GM19324 (cell line): ENCODE measurements around the gene RNF133.
"Not testable (repeated sequence)": the region's sequence is repeated elsewhere in the genome, so short reads cannot be mapped to it uniquely, and the experiment has no call there.

Experiments used
- ATAC-seq: cut with Tn5 transposase; IDR thresholded peaks from one replicate; pipeline ENCODE4 v1.9.1; 2021; ENCODE audit warnings: mild to moderate bottlenecking, moderate library complexity; ENCODE audit not compliant: unreplicated experiment, low FRiP score

RNF133 gene

DNA sequence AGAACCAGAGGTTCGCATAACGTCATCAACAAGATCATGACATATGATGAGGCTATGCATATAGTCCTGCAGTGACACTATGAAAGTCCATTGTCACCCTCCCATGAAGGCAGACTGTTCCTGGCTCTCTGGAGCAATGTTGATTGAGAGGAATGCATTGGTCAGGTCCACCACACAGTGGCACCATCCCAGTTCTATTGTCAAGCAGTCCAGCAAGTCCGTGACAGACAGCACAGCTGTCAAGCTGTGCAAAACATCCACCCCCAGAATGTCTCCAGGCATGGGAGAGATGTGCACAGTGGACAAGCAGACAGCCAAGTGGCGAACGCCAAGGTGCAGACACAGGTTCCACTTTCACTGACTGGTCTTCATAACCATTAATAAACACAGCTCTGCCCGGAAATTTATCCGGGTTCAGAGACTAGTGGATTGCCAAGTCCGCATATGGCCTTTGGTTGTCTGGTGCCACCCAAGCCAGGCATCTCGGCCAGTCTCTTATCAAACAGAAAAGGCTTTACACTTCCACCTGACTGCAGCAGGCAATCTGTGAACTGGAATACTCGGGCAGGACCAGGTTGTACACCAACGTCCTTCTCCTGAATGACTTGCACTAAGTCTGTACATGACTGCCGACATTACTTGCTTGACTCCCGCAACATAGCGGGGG is 7.2 kb downstream of the RNF133 start:
- no peak for ATAC-seq

DNA sequence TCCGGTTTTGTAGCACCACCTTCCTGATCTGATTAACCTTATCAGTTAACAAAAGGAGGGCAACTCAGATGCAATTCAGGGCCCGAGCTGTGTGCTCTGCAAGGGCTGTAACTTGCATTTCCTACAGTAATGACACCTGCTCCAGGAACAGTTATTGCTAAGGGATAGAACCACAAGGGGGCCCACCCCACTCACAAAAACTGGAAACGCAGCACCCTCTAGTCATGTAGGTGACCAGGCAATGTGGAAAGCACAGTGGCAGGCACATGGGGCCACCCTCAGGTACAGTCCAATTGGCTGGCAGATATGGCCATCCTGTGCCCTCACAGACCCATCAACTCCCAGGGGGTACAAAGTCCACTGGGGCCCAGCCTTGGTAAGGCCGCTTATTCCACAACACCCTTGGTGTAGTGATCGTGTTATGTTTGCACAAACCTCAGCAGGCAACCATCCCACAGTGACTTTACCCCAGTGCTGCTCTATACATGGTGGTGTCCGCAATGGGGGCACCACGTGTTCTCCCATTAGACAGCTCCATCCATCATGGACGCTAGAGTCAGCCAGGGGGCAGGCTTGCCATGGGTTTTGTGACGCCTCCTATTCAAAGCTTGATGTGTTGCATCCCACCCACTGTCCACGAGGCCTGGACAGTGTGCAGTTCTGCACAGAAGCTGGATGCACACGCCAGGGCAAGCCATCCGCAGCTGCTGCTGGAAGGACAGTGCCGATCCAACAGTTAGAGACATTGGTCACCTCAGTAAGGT is 9.4 kb downstream of the RNF133 start:
- no peak for ATAC-seq

DNA sequence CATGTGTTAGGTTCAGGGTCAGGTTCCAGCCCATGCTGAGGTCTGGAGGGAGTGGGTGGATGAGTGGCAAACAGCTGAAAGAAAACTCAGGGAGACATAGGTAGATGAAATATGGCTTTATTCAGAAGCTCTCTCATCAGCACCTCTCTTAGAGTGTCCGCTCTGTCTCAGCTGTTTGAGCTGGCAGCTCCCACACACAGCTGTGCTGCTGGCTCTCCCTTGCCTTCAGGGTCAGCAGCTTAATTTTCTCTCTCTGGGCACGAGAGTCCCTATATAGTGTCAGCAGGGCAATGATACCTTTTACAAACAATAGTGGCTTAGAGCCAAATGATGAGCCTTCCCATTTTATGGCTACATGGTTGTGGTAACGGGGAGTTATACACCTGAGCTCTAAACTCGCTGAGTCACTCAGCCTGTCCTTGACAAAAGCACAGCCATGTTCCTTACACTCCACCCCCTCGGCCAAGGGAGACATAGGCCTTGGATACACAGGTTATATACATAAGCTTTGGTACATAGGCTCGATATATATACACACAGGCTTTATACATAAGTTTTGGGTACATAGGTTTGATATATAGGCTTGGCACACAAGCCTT is 10.4 kb downstream of the RNF133 start:
- no peak for ATAC-seq

DNA sequence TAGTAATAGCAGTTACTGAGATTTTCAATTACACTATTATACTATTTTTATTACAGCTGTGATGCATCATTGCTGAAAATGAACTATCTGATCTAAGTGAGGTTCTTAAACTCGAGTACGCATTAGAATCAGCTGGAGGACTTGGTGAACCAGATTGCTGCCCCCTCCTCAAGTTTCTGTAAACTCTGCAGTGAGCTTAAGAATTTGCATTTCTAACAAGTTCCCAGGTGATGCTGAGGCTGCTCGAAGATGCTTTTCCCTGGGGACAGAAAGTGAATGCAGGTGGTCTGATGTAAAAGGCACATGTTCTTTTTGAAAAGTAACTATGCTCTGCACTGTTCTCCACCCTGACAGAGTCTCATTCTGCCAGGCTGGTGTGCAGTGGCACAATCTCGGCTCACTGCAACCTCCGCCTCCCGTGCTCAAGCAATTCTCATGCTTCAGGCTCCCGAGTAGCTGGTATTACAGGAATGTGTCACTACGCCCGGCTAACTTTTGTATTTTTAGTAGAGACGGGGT is 12.5 kb downstream of the RNF133 start:
- ATAC-seq, result no peak

DNA sequence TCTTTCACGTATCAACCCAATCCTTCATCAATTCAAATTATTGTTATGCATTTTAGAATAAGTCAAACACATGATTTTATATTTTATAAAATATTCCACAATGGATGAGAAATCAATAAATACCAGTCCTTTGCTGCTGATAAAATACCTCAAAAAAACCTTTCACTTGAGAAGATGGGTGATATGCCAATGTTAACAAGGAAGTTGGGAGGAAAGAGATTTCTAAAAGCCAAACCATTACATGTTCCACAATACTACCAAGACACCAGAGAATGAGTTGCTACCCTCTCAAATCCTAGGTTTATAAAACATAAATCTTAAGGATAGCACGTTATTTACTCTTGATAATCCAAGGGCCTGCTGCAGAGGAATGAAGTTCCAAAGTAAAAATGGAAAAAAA is 14.4 kb downstream of the RNF133 start:
- ATAC-seq, result no peak

DNA sequence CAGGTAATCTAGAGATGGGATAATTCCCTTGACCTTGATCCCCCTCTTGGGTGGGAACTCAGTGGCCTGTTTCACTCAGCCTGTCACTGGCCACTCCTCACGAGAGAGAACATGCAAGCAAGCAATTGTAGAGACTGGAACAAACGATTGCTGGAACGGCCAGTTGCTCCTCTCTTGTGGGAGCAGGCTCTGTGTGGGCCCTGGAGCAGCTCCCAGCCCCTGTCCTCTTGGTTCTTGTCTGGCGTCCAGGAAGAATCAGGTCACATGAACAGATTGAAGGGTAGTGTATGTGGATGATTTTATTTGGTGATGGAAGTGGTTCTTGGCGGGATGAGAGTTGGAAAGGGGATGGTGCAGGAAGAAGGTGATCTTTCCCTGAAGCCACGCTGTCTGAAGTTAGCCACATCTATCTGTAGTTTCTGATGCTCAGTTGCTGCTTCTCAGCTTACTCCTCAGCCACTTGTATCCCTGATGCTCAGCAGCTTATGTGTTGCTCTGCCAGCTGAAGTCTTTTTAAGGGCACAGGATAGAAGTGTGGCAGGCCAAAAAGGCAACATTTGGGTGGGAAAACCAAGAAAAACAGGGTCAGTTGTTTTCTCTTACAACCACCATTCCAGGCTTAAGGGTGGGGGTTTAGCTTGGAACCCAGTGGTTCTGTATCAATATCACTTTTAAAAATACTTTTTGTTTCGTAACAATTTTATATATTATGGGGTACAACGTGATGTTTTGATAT is 15.9 kb downstream of the RNF133 start:
- ATAC-seq, result no peak

GRCh38 chr7:122681186-122681585 is 17.7 kb downstream of the RNF133 start:
- ATAC-seq, result not testable (repeated sequence)

GRCh38 chr7:122679813-122680212 is 19.1 kb downstream of the RNF133 start:
- no peak for ATAC-seq

GRCh38 chr7:122679269-122679709 is 19.6 kb downstream of the RNF133 start:
- not testable (repeated sequence) for ATAC-seq

DNA sequence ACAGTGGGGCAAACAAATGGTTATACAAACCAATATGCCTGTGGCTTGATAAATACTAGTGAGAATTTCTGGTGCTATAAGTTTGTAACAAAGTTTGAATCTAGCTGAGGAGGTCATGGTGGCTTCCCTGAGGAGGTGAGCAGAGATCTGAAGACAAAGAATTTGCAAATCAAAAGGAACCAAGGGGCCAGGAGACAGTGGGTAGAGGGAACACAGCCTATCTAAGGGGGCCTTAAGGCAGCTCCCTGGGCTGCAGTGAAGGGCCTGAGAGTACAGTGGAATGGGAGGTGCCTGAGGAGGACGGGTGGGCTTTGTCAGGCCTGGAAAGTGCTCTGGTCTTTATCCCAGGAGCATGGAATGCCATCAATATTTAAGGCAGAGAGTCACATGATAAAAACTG is 21.8 kb downstream of the RNF133 start:
- no peak for ATAC-seq

- ATAC-seq, result no peak
These were observed 22.5 kb downstream of the RNF133 start for GRCh38 chr7:122676466-122676865.

GRCh38 chr7:122675621-122676020 is 23.3 kb downstream of the RNF133 start:
- ATAC-seq, result no peak

GRCh38 chr7:122675011-122675410 is 23.9 kb downstream of the RNF133 start:
- no peak for ATAC-seq

DNA sequence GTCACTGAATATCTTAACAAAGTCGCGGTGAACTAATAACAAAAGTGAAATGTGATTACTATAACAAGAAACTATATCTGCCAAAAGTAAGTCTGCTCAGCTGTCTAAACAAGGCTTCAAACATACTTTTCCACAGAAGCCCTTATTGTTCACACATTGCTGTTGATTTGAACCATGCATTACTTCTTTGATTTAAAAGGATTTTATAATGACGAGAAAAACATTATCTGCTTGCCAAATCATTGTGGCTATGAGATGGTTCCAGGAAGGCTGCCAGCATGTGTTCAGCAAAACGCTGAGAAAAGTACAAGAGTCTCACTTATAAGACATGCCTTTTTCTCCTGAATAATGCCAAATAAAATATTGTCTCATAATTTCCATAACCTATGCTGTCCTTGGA is 24.4 kb downstream of the RNF133 start:
- no peak for ATAC-seq

DNA sequence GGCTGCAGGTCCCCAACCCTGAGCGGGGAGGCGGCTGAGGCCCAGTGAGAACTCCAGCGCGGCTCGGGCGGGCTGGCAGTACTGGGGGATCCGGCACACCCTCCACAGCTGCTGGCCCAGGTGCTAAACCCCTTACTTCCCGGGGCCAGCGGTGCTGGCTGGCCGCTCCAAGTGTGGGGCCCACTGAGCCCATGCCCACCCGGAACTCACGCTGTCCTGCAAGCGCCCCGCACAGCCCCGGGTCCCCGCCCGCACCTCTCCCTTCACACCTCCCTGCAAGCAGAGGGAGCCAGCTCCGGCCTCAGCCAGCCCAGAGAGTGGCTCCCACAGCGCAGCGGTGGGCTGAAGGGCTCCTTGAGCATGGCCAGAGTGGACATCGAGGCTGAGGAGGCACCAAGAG is 25.0 kb downstream of the RNF133 start:
- no peak for ATAC-seq

DNA sequence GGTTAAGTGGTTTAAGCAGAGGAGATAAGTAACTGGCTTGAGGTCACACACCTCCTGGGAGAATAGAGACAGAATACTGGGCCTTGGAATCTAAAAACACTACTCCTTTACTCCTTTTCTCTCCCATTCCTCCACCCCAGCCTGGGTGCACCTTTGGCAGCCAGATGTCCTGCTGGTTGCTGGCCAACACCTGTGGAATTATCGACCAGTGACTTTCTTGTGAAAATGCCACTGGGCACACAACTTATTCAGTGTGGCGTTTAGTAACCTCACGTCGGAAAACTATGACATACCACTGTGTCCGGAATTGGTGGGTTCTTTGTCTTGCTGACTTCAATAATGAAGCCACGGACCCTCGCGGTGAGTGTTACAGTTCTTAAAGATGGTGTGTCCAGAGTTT is 26.4 kb downstream of the RNF133 start:
- no peak for ATAC-seq

DNA sequence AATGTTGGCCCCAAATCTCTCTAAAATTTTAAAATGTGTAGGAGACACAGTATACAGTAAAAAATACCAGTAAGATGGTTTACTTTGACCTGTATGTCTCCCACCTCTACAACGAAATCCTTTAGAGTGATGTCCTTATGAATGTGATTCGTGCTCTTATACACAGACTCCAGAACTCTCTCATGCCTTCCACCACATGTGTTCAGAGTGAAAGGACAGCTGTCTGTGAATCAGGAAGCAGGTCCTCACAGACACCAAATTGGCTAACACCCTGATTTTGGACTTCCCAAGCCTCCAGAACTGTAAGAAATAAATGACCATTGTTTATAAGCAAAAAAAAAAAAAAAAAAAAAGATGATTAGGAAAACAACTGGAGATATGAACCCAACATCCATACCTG is 35.2 kb downstream of the RNF133 start:
- ATAC-seq, result no peak

DNA sequence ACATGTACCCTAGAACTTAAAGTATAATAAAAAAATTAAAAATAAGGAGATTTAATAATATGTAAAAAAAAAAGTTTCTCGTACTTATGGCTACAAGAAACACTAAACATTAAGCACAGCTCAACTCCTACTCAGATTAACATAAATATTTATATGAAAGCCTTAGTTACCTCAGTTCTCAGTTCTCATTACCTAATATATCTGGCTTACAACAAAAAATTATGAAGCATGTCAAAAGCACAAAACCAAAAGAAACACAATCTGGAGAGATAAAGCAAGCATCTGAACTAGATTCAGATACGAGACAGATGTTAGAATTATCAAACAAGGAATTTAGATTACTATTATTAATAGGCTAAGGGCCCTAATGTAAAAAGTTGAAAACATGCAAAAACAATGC is 40.1 kb downstream of the RNF133 start:
- no peak for ATAC-seq

DNA sequence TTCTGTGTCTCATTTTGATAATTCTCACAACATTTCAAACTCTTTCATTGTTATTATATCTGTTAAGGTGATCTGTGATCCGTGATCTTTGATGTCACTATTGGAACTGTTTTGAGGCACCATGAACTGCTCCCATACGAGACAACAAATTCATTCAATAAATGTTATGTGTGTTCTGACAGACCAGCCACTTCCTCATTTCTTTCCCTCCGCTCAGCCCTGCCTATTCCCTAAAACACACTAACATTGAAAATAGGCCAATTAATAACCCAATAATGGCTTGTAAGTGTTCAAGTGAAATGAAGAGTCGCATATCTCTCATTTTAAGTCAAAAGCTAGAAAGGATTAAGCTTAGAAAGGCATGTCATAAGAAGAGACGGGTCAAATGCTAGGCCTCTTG is 45.2 kb downstream of the RNF133 start:
- ATAC-seq, result no peak

DNA sequence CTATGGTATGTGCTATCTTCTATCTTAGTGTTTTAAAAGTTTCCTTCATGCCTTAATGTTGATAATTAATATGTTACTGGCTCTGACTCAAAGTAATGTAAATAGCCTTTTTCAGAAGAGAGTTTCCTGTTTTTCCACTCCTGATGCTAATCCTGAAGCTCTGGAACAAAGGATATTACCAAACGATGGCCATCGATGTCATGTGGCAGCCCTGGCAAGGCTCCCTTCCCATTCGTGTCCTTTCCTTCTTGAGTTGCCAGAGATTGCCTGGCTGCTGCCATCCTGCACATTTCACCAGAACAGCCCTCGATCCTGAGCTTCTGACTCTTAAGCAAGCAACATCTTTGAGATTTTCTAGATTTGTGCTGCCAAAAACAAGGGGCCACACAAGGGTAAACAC is 46.0 kb downstream of the RNF133 start:
- no peak for ATAC-seq

GRCh38 chr7:122651451-122651850 is 47.5 kb downstream of the RNF133 start:
- ATAC-seq, result no peak
